ENCODE measurements around the gene RPS16.
A peak's percentile ranks its signal among the peaks of the same experiment; 100 is the strongest.

The RPS16 gene

GRCh38 chr19:39408392-39409207, 27.1 kb downstream of the RPS16 start (continued):
- no peak for TF ChIP-seq ZNF473 (tag by site-specific recombination; IDR thresholded peaks at IDR 0.05)
- TF ChIP-seq TCF7L2 (IDR thresholded peaks at IDR 0.05; ENCODE audit: borderline replicate concordance, low read depth, low read length): no peak
- TF ChIP-seq SCRT2 (tag by site-specific recombination; IDR thresholded peaks at IDR 0.05): no peak
- peak; percentile 91 for TF ChIP-seq IKZF3 (tag by site-specific recombination; IDR thresholded peaks at IDR 0.05)
- TF ChIP-seq ZFP37 (tag by site-specific recombination; IDR thresholded peaks at IDR 0.05): no peak
- TF ChIP-seq KLF9 (tag by site-specific recombination; IDR thresholded peaks at IDR 0.05; ENCODE audit: low read depth): no peak
- TF ChIP-seq PBX3 (CRISPR knock-in tag; IDR thresholded peaks at IDR 0.05): no peak
- no peak for TF ChIP-seq HOXC10 (CRISPR knock-in tag; IDR thresholded peaks at IDR 0.05)
- no peak for TF ChIP-seq ZNF148 (tag by site-specific recombination; IDR thresholded peaks at IDR 0.05; ENCODE audit: borderline replicate concordance)
- no peak for TF ChIP-seq ZNF660 (tag by site-specific recombination; IDR thresholded peaks at IDR 0.05)
- no peak for TF ChIP-seq ZNF558 (tag by site-specific recombination; IDR thresholded peaks at IDR 0.05)
- TF ChIP-seq, protein P1, sequence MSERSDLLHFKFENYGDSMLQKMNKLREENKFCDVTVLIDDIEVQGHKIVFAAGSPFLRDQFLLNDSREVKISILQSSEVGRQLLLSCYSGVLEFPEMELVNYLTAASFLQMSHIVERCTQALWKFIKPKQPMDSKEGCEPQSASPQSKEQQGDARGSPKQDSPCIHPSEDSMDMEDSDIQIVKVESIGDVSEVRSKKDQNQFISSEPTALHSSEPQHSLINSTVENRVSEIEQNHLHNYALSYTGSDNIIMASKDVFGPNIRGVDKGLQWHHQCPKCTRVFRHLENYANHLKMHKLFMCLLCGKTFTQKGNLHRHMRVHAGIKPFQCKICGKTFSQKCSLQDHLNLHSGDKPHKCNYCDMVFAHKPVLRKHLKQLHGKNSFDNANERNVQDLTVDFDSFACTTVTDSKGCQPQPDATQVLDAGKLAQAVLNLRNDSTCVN (tag by site-specific recombination; optimal IDR thresholded peaks at IDR 0.05): no peak
- peak; percentile 53 for TF ChIP-seq GLIS1 (tag by site-specific recombination; IDR thresholded peaks at IDR 0.05)
- TF ChIP-seq ZNF510 (tag by site-specific recombination; IDR thresholded peaks at IDR 0.05; ENCODE audit: insufficient replicate concordance): no peak
- TF ChIP-seq, protein P2, sequence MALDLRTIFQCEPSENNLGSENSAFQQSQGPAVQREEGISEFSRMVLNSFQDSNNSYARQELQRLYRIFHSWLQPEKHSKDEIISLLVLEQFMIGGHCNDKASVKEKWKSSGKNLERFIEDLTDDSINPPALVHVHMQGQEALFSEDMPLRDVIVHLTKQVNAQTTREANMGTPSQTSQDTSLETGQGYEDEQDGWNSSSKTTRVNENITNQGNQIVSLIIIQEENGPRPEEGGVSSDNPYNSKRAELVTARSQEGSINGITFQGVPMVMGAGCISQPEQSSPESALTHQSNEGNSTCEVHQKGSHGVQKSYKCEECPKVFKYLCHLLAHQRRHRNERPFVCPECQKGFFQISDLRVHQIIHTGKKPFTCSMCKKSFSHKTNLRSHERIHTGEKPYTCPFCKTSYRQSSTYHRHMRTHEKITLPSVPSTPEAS (tag by site-specific recombination; IDR thresholded peaks at IDR 0.05): no peak
- no peak for TF ChIP-seq ZNF449 (tag by site-specific recombination; IDR thresholded peaks at IDR 0.05)
- TF ChIP-seq ZNF792 (tag by site-specific recombination; IDR thresholded peaks at IDR 0.05): no peak
- no peak for TF ChIP-seq ZNF704 (tag by site-specific recombination; IDR thresholded peaks at IDR 0.05)
- TF ChIP-seq, protein P3, sequence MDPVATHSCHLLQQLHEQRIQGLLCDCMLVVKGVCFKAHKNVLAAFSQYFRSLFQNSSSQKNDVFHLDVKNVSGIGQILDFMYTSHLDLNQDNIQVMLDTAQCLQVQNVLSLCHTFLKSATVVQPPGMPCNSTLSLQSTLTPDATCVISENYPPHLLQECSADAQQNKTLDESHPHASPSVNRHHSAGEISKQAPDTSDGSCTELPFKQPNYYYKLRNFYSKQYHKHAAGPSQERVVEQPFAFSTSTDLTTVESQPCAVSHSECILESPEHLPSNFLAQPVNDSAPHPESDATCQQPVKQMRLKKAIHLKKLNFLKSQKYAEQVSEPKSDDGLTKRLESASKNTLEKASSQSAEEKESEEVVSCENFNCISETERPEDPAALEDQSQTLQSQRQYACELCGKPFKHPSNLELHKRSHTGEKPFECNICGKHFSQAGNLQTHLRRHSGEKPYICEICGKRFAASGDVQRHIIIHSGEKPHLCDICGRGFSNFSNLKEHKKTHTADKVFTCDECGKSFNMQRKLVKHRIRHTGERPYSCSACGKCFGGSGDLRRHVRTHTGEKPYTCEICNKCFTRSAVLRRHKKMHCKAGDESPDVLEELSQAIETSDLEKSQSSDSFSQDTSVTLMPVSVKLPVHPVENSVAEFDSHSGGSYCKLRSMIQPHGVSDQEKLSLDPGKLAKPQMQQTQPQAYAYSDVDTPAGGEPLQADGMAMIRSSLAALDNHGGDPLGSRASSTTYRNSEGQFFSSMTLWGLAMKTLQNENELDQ (tag by site-specific recombination; IDR thresholded peaks at IDR 0.05; ENCODE audit: low read depth): no peak
- no peak for TF ChIP-seq ZNF426 (tag by site-specific recombination; IDR thresholded peaks at IDR 0.05)
- peak; percentile 21; the same call in 1 of the 2 replicates for TF ChIP-seq KLF7 (tag by site-specific recombination; IDR thresholded peaks at IDR 0.05; ENCODE audit: borderline replicate concordance)
- TF ChIP-seq ZNF248 (tag by site-specific recombination; IDR thresholded peaks at IDR 0.05): no peak
- no peak for TF ChIP-seq ZNF76 (tag by site-specific recombination; IDR thresholded peaks at IDR 0.05; ENCODE audit: borderline replicate concordance, low read depth)
- no peak for TF ChIP-seq ZNF302 (tag by site-specific recombination; IDR thresholded peaks at IDR 0.05; ENCODE audit: low read depth)
- no peak for TF ChIP-seq ZNF626 (tag by site-specific recombination; IDR thresholded peaks at IDR 0.05)
- no peak for TF ChIP-seq ZBTB7A (tag by site-specific recombination; IDR thresholded peaks at IDR 0.05; ENCODE audit: low read depth)
- no peak for TF ChIP-seq ZNF548 (tag by site-specific recombination; IDR thresholded peaks at IDR 0.05)
- no peak for TF ChIP-seq ZNF132 (tag by site-specific recombination; IDR thresholded peaks at IDR 0.05; ENCODE audit: borderline replicate concordance)
- no peak for TF ChIP-seq RBAK (tag by site-specific recombination; IDR thresholded peaks at IDR 0.05)
